SKM-1 (cell line): ENCODE results near the gene C1QTNF9B.
"Not testable (repeated sequence)": the region's sequence is repeated elsewhere in the genome, so short reads cannot be mapped to it uniquely, and the experiment has no call there.

Source experiments
- DNase-seq: peaks from one replicate; lab custom pipeline; 2025; ENCODE audit not compliant: unreplicated experiment; lab: John Stamatoyannopoulos, UW

C1QTNF9B gene

GRCh38 chr13:23894746-23895145 is 2.6 kb downstream of the C1QTNF9B start:
- not testable (repeated sequence) for DNase-seq

- not testable (repeated sequence) for DNase-seq
These were observed 3.5 kb downstream of the C1QTNF9B start for GRCh38 chr13:23893791-23894190.

GRCh38 chr13:23889615-23890607 is 7.4 kb downstream of the C1QTNF9B start:
- DNase-seq = no peak

GRCh38 chr13:23888658-23889614 is 8.4 kb downstream of the C1QTNF9B start, which contains the start of gene MIPEP:
Gene MIPEP, minus strand, starts transcription at chr13:23889400. Its CDS starts 80 bp downstream, at chr13:23889320.
- DNase-seq = peak; percentile 77

GRCh38 chr13:23884361-23884760 is 12.9 kb downstream of the C1QTNF9B start:
- DNase-seq = not testable (repeated sequence)

- DNase-seq = no peak
These were observed 14.0 kb downstream of the C1QTNF9B start for GRCh38 chr13:23883255-23883654.

- not testable (repeated sequence) for DNase-seq
These were observed 15.9 kb downstream of the C1QTNF9B start for GRCh38 chr13:23881402-23881800.

GRCh38 chr13:23880493-23881401 is 16.6 kb downstream of the C1QTNF9B start:
- not testable (repeated sequence) for DNase-seq

GRCh38 chr13:23877286-23877685 is 20.0 kb downstream of the C1QTNF9B start:
- DNase-seq = no peak

- DNase-seq = no peak
These were observed 21.0 kb downstream of the C1QTNF9B start for GRCh38 chr13:23876265-23876664.

- peak; percentile 10 for DNase-seq
These were observed 25.6 kb downstream of the C1QTNF9B start for GRCh38 chr13:23871616-23872220.

GRCh38 chr13:23870356-23871140 is 26.8 kb downstream of the C1QTNF9B start:
- no peak for DNase-seq

GRCh38 chr13:23868521-23868920 is 28.8 kb downstream of the C1QTNF9B start:
- no peak for DNase-seq

- DNase-seq = no peak
These were observed 30.2 kb downstream of the C1QTNF9B start for GRCh38 chr13:23867027-23867491.

GRCh38 chr13:23866420-23867026 is 30.8 kb downstream of the C1QTNF9B start:
- DNase-seq = no peak

- no peak for DNase-seq
These were observed 31.4 kb downstream of the C1QTNF9B start for GRCh38 chr13:23865906-23866305.

GRCh38 chr13:23865026-23865425 is 32.3 kb downstream of the C1QTNF9B start:
- DNase-seq = no peak

GRCh38 chr13:23861310-23861709 is 36.0 kb downstream of the C1QTNF9B start:
- DNase-seq = no peak
